MM.1S (cell line): ENCODE measurements around the gene STX1A.

Experiments
- EZH2 ChIP-seq: fragments of 300-600 bp; sonication (generic); optimal IDR thresholded peaks from 2 replicates; pipeline ENCODE3; 2017; ENCODE audit warnings: low read depth, mild to moderate bottlenecking, antibody characterized with exemption, low read length, mixed read lengths
- EZH2phosphoT487 ChIP-seq: fragments of 300-600 bp; sonication (generic); IDR thresholded peaks from 2 replicates; pipeline ENCODE4 v1.6.1; 2018; ENCODE audit warnings: antibody characterized with exemption, low read length
- TF ChIP-seq, protein P1 (sequence below): fragments of 300-600 bp; sonication (generic); IDR thresholded peaks from 2 replicates; pipeline ENCODE4 v1.5.1; 2016; ENCODE audit warnings: antibody characterized with exemption, low read length, mixed read lengths

DNA sequence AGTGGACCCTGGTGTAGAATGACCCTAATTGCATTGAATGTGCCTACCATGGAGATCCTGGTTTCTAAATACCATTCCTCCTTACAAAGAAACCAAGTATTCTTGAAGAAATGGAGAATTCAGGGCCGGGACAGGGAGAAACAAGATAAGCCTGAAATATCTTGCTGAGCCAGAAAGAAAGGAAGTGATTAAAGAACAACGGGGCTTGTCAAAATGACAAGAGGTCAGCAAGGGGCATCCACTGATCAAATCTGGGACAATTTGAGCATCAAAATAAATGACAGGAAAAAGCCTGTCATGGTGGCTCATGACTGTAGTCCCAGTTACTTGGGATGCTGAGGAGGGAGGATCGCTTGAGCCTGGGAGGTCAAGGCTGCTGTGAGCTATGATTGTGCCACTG is 11.0 kb upstream of the STX1A start:
- TF ChIP-seq, protein P1, sequence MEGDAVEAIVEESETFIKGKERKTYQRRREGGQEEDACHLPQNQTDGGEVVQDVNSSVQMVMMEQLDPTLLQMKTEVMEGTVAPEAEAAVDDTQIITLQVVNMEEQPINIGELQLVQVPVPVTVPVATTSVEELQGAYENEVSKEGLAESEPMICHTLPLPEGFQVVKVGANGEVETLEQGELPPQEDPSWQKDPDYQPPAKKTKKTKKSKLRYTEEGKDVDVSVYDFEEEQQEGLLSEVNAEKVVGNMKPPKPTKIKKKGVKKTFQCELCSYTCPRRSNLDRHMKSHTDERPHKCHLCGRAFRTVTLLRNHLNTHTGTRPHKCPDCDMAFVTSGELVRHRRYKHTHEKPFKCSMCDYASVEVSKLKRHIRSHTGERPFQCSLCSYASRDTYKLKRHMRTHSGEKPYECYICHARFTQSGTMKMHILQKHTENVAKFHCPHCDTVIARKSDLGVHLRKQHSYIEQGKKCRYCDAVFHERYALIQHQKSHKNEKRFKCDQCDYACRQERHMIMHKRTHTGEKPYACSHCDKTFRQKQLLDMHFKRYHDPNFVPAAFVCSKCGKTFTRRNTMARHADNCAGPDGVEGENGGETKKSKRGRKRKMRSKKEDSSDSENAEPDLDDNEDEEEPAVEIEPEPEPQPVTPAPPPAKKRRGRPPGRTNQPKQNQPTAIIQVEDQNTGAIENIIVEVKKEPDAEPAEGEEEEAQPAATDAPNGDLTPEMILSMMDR = no peak
- TF ChIP-seq EZH2 (no peak), EZH2phosphoT487 (no peak)
